SU-DHL-6 (cell line): Measurements from ENCODE around the gene DACH2.

Source experiments
- H2AFZ ChIP-seq: fragments of 200-600 bp; sonication (generic); 2 replicates; pipeline ENCODE4 v1.6.1; 2014; ENCODE audit warnings: low read depth, mild to moderate bottlenecking, moderate library complexity, mixed read lengths, antibody characterized with exemption, low read length; ENCODE audit not compliant: severe bottlenecking
- H3F3A ChIP-seq: fragments of 200-600 bp; shearing (Covaris generic); 2 replicates; pipeline ENCODE4 v1.6.0; 2016; ENCODE audit warnings: antibody characterized with exemption, mild to moderate bottlenecking; ENCODE audit not compliant: insufficient read depth
- H3K27ac ChIP-seq: fragments of 200-600 bp; sonication (generic); 2 replicates; pipeline ENCODE4 v1.5.1; 2016; ENCODE audit warnings: low read depth, mild to moderate bottlenecking, low read length, moderate library complexity, mixed read lengths
- H3K27me3 ChIP-seq: fragments of 200-600 bp; sonication (generic), shearing (Covaris generic); 2 replicates; pipeline ENCODE4 v1.6.0; 2014; ENCODE audit warnings: mild to moderate bottlenecking, low read length
- H3K36me3 ChIP-seq: fragments of 200-600 bp; sonication (generic); 2 replicates; pipeline ENCODE4 v1.6.1; 2014; ENCODE audit warnings: mild to moderate bottlenecking, low read length, mixed read lengths
- H3K4me2 ChIP-seq: fragments of 300-600, 200-600 bp; shearing (Covaris generic), sonication (generic); 2 replicates; pipeline ENCODE4 v1.6.0; 2014; ENCODE audit warnings: low read length, low read depth, mild to moderate bottlenecking; ENCODE audit not compliant: poor library complexity, severe bottlenecking
- H3K4me3 ChIP-seq: fragments of 200-600 bp; sonication (generic); 2 replicates; pipeline ENCODE4 v1.5.1; 2014; ENCODE audit warnings: antibody characterized with exemption, low read length, mild to moderate bottlenecking, mixed read lengths; ENCODE audit not compliant: insufficient read depth, poor library complexity, severe bottlenecking
- H3K79me2 ChIP-seq: fragments of 200-600 bp; sonication (generic); 2 replicates; pipeline ENCODE4 v1.6.1; 2014; ENCODE audit warnings: mild to moderate bottlenecking, low read length, moderate library complexity; ENCODE audit not compliant: insufficient read depth
- H3K9ac ChIP-seq: fragments of 200-600 bp; sonication (generic); 2 replicates; pipeline ENCODE4 v1.7.0; 2014; ENCODE audit warnings: mild to moderate bottlenecking, low read length
- H3K9me2 ChIP-seq: fragments of 200-600 bp; sonication (generic); replicated peaks from 2 replicates; pipeline ENCODE4 v1.6.1; 2014; ENCODE audit warnings: low read length; ENCODE audit not compliant: insufficient read depth
- H3K9me3 ChIP-seq: fragments of 200-600 bp; sonication (generic); 2 replicates; pipeline ENCODE4 v1.6.1; 2014; ENCODE audit warnings: low read length, mixed read lengths; ENCODE audit not compliant: insufficient read depth
- H4K20me1 ChIP-seq: fragments of 200-600 bp; sonication (generic); 2 replicates; pipeline ENCODE4 v1.6.1; 2014; ENCODE audit warnings: low read depth, mild to moderate bottlenecking, antibody characterized with exemption, low read length, moderate library complexity, mixed read lengths
- EZH2phosphoT487 ChIP-seq: fragments of 200-600 bp; sonication (generic), shearing (Covaris generic); conservative IDR thresholded peaks from 2 replicates; pipeline ENCODE4 v1.6.1; 2018; ENCODE audit warnings: mild to moderate bottlenecking, antibody characterized with exemption, low read length, moderate library complexity, mixed read lengths
- TF ChIP-seq, protein P1 (sequence below): fragments of 200-600 bp; sonication (generic); IDR thresholded peaks from one replicate; pipeline ENCODE4 v1.5.1; 2017; ENCODE audit warnings: antibody characterized with exemption, mild to moderate bottlenecking, low read length, moderate library complexity; ENCODE audit not compliant: insufficient read depth, poor library complexity, severe bottlenecking

Gene DACH2

DNA sequence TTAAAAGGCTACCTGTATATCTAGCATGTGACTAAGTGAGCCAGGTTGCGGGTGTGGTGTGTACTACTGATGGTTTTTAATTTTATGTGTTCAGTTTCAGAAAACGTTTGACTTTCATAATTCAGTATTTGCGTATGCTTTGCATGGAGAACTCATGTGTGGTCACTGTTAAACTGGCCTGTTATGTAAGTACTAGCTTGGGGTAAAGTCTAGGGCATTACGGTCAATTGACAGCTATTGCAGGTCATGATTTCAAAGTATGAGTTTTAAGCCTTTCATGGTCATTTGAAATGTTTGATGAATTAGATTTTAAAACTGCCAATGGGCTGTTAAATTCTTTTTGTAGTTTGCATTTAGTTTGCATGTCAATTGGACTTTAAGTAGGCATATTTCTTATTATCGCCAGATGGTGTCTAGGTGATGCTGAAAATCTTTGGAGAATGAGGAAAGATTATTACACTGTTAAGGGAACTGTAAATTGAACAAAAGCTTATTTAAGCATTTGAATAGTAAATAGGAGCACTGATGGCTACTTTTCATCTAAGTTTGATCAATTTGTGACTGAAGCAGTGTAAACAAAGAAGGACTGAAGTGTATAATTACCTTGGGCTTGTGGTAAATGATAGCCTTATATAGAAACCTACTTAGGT is 563.4 kb downstream of the DACH2 start:
- no peak overlapping the region for H2AFZ ChIP-seq
- TF ChIP-seq EZH2phosphoT487, result no peak
- TF ChIP-seq, protein P1, sequence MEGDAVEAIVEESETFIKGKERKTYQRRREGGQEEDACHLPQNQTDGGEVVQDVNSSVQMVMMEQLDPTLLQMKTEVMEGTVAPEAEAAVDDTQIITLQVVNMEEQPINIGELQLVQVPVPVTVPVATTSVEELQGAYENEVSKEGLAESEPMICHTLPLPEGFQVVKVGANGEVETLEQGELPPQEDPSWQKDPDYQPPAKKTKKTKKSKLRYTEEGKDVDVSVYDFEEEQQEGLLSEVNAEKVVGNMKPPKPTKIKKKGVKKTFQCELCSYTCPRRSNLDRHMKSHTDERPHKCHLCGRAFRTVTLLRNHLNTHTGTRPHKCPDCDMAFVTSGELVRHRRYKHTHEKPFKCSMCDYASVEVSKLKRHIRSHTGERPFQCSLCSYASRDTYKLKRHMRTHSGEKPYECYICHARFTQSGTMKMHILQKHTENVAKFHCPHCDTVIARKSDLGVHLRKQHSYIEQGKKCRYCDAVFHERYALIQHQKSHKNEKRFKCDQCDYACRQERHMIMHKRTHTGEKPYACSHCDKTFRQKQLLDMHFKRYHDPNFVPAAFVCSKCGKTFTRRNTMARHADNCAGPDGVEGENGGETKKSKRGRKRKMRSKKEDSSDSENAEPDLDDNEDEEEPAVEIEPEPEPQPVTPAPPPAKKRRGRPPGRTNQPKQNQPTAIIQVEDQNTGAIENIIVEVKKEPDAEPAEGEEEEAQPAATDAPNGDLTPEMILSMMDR, result no peak
- no peaks in the 10 kb centered on the region for H4K20me1 ChIP-seq
- H3K4me3 ChIP-seq, result no peak overlapping the region
- H3K27me3 ChIP-seq, result no peaks in the 10 kb centered on the region
- H3K9ac ChIP-seq, result no peak overlapping the region
- H3K4me2 ChIP-seq, result no peak overlapping the region
- H3F3A ChIP-seq, result no peaks in the 10 kb centered on the region
- H3K36me3 ChIP-seq, result no peaks in the 10 kb centered on the region
- H3K27ac ChIP-seq, result no peak overlapping the region
- H3K9me2 ChIP-seq, result no peaks in the 10 kb centered on the region
- no peaks in the 10 kb centered on the region for H3K9me3 ChIP-seq
- no peaks in the 10 kb centered on the region for H3K79me2 ChIP-seq

DNA sequence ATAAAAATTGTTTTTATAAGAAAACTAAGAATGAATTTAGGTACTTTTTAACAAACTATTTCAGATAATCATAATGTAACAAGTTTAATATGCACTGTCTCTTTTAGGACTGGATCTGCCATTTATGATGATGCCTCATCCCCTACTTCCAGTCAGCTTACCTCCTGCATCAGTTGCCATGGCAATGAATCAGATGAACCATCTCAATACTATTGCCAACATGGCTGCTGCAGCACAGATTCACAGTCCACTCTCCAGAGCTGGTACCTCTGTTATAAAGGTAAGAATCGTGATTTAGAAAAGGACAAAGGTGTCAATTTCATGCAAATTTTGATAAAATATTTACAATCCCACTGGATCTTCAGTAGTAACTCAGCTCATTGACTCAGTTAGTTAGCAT is 566.2 kb downstream of the DACH2 start:
- H3K4me3 ChIP-seq, result no peak overlapping the region
- no peaks in the 10 kb centered on the region for H3K79me2 ChIP-seq
- H2AFZ ChIP-seq, result no peak overlapping the region
- no peak overlapping the region for H3K9ac ChIP-seq
- no peaks in the 10 kb centered on the region for H3K27me3 ChIP-seq
- TF ChIP-seq, protein P1, result no peak
- no peak for TF ChIP-seq EZH2phosphoT487
- H4K20me1 ChIP-seq, result no peaks in the 10 kb centered on the region
- no peak overlapping the region for H3K4me2 ChIP-seq
- no peaks in the 10 kb centered on the region for H3K9me2 ChIP-seq
- no peaks in the 10 kb centered on the region for H3F3A ChIP-seq
- no peaks in the 10 kb centered on the region for H3K36me3 ChIP-seq
- H3K9me3 ChIP-seq, result no peaks in the 10 kb centered on the region
- H3K27ac ChIP-seq, result no peak overlapping the region

DNA sequence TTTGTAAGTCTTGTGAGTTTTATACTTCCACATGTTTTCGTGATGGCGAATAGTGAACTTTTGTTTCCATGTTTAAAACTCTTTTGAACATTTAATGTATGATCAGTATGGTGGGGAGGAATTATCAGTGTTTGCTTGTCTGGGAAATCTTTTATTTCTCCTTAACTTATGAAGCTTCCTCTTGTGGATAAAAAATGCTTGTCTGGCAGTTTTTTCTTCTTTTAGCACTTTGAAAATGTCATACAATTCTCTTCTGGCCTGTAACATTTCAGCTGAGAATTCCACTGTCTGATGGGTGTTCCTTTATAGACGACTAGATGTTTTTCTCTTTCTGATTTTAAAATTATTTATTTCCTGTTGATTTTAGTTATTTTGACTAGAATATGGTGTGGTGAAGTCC is 576.0 kb downstream of the DACH2 start:
- no peaks in the 10 kb centered on the region for H3K9me3 ChIP-seq
- no peaks in the 10 kb centered on the region for H3K79me2 ChIP-seq
- H3K9me2 ChIP-seq, result no peaks in the 10 kb centered on the region
- no peak overlapping the region for H3K9ac ChIP-seq
- H3K4me3 ChIP-seq, result no peak overlapping the region
- H2AFZ ChIP-seq, result no peak overlapping the region
- no peaks in the 10 kb centered on the region for H4K20me1 ChIP-seq
- H3K27ac ChIP-seq, result no peak overlapping the region
- H3K36me3 ChIP-seq, result no peaks in the 10 kb centered on the region
- no peaks in the 10 kb centered on the region for H3K27me3 ChIP-seq
- no peaks in the 10 kb centered on the region for H3F3A ChIP-seq
- TF ChIP-seq, protein P1, result no peak
- no peak for TF ChIP-seq EZH2phosphoT487
- no peak overlapping the region for H3K4me2 ChIP-seq
